K562 (cell line): ENCODE data around the gene THAP11. TPM values are rescaled to one million over a fixed set of nuclear protein-coding genes. Genes with fewer than 3 reads are reported as not detected.

Experiments used
- BRF1 ChIP-seq: IDR thresholded peaks from 3 replicates; pipeline ENCODE4 v1.6.1; 2011; ENCODE audit warnings: borderline replicate concordance, mild to moderate bottlenecking; ENCODE audit not compliant: insufficient read length; ENCODE audit errors: extremely low read depth
- FOXK2 ChIP-seq, 2 experiments: fragments of 450-650 bp; IDR thresholded peaks in 1 of 2; conservative IDR thresholded peaks in 1 of 2; 2 replicates each; pipeline ENCODE4 v1.6.1; 2016; ENCODE audit warnings: low read depth in 2 of 2, mild to moderate bottlenecking in 1 of 2
- GATA2 ChIP-seq: sonication (generic); formaldehyde crosslinking; IDR thresholded peaks from 2 replicates; pipeline ENCODE4 v1.4.0; 2020; ENCODE audit warnings: mild to moderate bottlenecking, missing genetic modification reagents
- HDAC3 ChIP-seq: fragments of 450-650 bp; IDR thresholded peaks from 2 replicates; pipeline ENCODE4 v1.6.1; 2018; ENCODE audit warnings: borderline replicate concordance, mild to moderate bottlenecking, moderate library complexity; ENCODE audit not compliant: partially characterized antibody
- HMG20B ChIP-seq: fragments of 250-450 bp; sonication (Bioruptor Pico); IDR thresholded peaks from 2 replicates; pipeline ENCODE4 v1.5.0; 2021; ENCODE audit warnings: mild to moderate bottlenecking
- JUNB ChIP-seq: fragments of 450-650 bp; formaldehyde crosslinking; conservative IDR thresholded peaks from 2 replicates; pipeline ENCODE4 v1.4.0; 2020; ENCODE audit warnings: mild to moderate bottlenecking
- YY1 ChIP-seq, 3 experiments: IDR thresholded peaks; 2 replicates each; pipeline ENCODE4 v1.6.1; 2011; ENCODE audit warnings: low read length in 2 of 3, mild to moderate bottlenecking in 2 of 3, moderate library complexity in 2 of 3, borderline replicate concordance in 1 of 3, control low read depth in 1 of 3, low read depth in 1 of 3; ENCODE audit not compliant: insufficient read depth in 3 of 3, insufficient replicate concordance in 2 of 3, control insufficient read depth in 1 of 3, insufficient read length in 1 of 3; ENCODE audit errors: extremely low read depth in 1 of 3
- ZNF134 ChIP-seq: fragments of 250-450 bp; sonication (Bioruptor Pico); conservative IDR thresholded peaks from 2 replicates; pipeline ENCODE4 v1.4.0; 2020
- polyA plus RNA-seq, 8 experiments: library from polyadenylated mRNA; depleted of rRNA in 4 of 8; stranded (reverse) in 5 of 8; unstranded in 3 of 8; fragments of >200 nt; fragmentation: Nextera tagmentation in 2 of 8; fragmentation: Illumina TruSeq in 1 of 8; extraction: Ambion mirVana in 2 of 8; extraction: Trizol in 1 of 8; gene quantifications; 2 replicates each; pipeline versions ENCODE4 v1.2.1 to v1.2.3, GENCODE V29; 2011 to 2014; ENCODE audit warnings: inconsistent platforms in 1 of 8, missing spikeins in 1 of 8
- total RNA-seq, 7 experiments: library from RNA; depleted of rRNA in 6 of 7; stranded (reverse); fragments of >200 nt in 6 of 7; fragmentation: Illumina TruSeq in 2 of 7; extraction: Trizol in 2 of 7; gene quantifications; 2 replicates each; pipeline versions ENCODE4 v1.2.1 to v1.2.3, GENCODE V29; 2011 to 2021; ENCODE audit warnings: low replicate concordance in 1 of 7
- TF ChIP-seq, protein P1 (sequence below), 2 experiments: fragments of 450-650 bp in 1 of 2; sonication (generic) in 1 of 2; formaldehyde crosslinking in 1 of 2; IDR thresholded peaks in 1 of 2; conservative IDR thresholded peaks in 1 of 2; 2 replicates each; pipeline versions ENCODE4 v1.6.1 to v1.8.1; 2016 to 2023; ENCODE audit warnings: mild to moderate bottlenecking in 2 of 2, moderate library complexity in 2 of 2, inconsistent platforms in 1 of 2, missing genetic modification reagents in 1 of 2

The THAP11 gene
- total and polyA plus RNA-seq, 9 of the 15 experiments (the other 6 are each of a cell fraction or from before 2014, with no cell fraction given), result 2.4 to 31.6 (median 21.4) TPM

DNA sequence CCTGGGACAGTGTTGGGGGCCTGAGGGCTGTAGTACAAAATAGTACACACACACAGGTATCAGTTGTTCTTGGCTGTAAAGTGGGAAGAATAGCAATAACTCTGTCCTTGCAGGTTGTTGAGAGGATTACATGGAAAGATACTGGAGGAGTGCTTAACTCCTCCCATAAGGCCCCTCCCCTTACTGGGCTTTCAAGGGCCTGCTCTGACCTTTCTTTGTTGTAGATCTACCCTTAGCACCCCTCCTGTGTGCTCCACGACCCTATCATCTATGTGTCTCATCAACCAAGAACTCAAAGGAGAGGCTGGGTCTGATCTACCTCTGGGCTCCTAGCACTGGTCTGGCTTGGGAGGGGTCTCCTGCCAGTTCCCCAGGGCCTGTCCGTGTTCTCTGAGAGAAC is 22.5 kb downstream of the THAP11 start (continued):
- TF ChIP-seq, protein P1, sequence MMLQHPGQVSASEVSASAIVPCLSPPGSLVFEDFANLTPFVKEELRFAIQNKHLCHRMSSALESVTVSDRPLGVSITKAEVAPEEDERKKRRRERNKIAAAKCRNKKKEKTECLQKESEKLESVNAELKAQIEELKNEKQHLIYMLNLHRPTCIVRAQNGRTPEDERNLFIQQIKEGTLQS (IDR thresholded peaks at IDR 0.05), result no peak
- TF ChIP-seq, protein P1 (CRISPR knock-in tag; conservative IDR thresholded peaks at IDR 0.05), result no peak
- no peak for TF ChIP-seq YY1 (IDR thresholded peaks at IDR 0.05; ENCODE audit: borderline replicate concordance in 1 of 3, control insufficient read depth in 1 of 3, extremely low read depth in 1 of 3, insufficient read depth in 3 of 3, insufficient read length in 1 of 3, insufficient replicate concordance in 2 of 3, low read depth in 1 of 3, low read length in 2 of 3)
- TF ChIP-seq FOXK2 (conservative IDR thresholded peaks at IDR 0.05 in 1 of 2, IDR thresholded peaks at IDR 0.05 in 1 of 2; ENCODE audit: low read depth in 2 of 2), result no peak
- TF ChIP-seq ZNF134 (CRISPR knock-in tag), result no peak
- no peak for TF ChIP-seq GATA2 (CRISPR knock-in tag)
- no peak for TF ChIP-seq BRF1
- no peak for TF ChIP-seq HMG20B (CRISPR knock-in tag)
- no peak for TF ChIP-seq HDAC3
- TF ChIP-seq JUNB (CRISPR knock-in tag), result no peak
